ENCODE measurements around the gene SGTA.

Gene SGTA

GRCh38 chr19:2726904-2727639, 56.0 kb downstream of the SGTA start:
- TF ChIP-seq CTCF (IDR thresholded peaks at IDR 0.05; ENCODE audit: borderline replicate concordance, control extremely low read depth, extremely low read depth, insufficient read depth, missing control alignments), result no peak
- DNase-seq (ENCODE audit: low spot score), result no peak
- in situ Hi-C loops (cut with MboI; ENCODE audit: low sequenced_read_pairs, unreplicated experiment), result no loop called here

GRCh38 chr19:2726160-2726855, 56.8 kb downstream of the SGTA start:
- in situ Hi-C loops (cut with MboI; ENCODE audit: low sequenced_read_pairs, unreplicated experiment), result no loop called here

GRCh38 chr19:2724148-2724557, 58.9 kb downstream of the SGTA start:
- no peak for DNase-seq (ENCODE audit: low spot score)
- in situ Hi-C loops (cut with MboI; ENCODE audit: low sequenced_read_pairs, unreplicated experiment), result no loop called here
- TF ChIP-seq CTCF (IDR thresholded peaks at IDR 0.05; ENCODE audit: borderline replicate concordance, control extremely low read depth, extremely low read depth, insufficient read depth, missing control alignments), result no peak

More at GRCh38 chr19:2726160-2726855, 56.8 kb downstream of the SGTA start:
- DNase-seq (ENCODE audit: low spot score), result no peak
- TF ChIP-seq CTCF (IDR thresholded peaks at IDR 0.05; ENCODE audit: borderline replicate concordance, control extremely low read depth, extremely low read depth, insufficient read depth, missing control alignments), result no peak

- in situ Hi-C loops (cut with MboI; ENCODE audit: low sequenced_read_pairs, unreplicated experiment), result no loop called here
- TF ChIP-seq CTCF (IDR thresholded peaks at IDR 0.05; ENCODE audit: borderline replicate concordance, control extremely low read depth, extremely low read depth, insufficient read depth, missing control alignments), result no peak
- DNase-seq (ENCODE audit: low spot score), result no peak
These were observed 59.3 kb downstream of the SGTA start for GRCh38 chr19:2723747-2724146.

GRCh38 chr19:2723345-2723715, 59.7 kb downstream of the SGTA start:
- in situ Hi-C loops (cut with MboI; ENCODE audit: low sequenced_read_pairs, unreplicated experiment), result no loop called here
- no peak for TF ChIP-seq CTCF (IDR thresholded peaks at IDR 0.05; ENCODE audit: borderline replicate concordance, control extremely low read depth, extremely low read depth, insufficient read depth, missing control alignments)

GRCh38 chr19:2722541-2723344, 60.3 kb downstream of the SGTA start:
- DNase-seq (ENCODE audit: low spot score), result no peak
- no peak for TF ChIP-seq CTCF (IDR thresholded peaks at IDR 0.05; ENCODE audit: borderline replicate concordance, control extremely low read depth, extremely low read depth, insufficient read depth, missing control alignments)
- in situ Hi-C loops (cut with MboI; ENCODE audit: low sequenced_read_pairs, unreplicated experiment), result no loop called here

More at GRCh38 chr19:2723345-2723715, 59.7 kb downstream of the SGTA start:
- DNase-seq (ENCODE audit: low spot score), result no peak

Measured in GM13976 (cell line).